ENCODE measurements around the gene PARD6G. TPM values are rescaled to one million over a fixed set of nuclear protein-coding genes. Genes with fewer than 3 reads are reported as not detected.

Gene PARD6G
- total and polyA plus RNA-seq, 2 experiments from 2014 or later = 8.0 to 8.7 TPM

GRCh38 chr18:80145196-80145804 lies 102.0 kb downstream of the PARD6G start:
- DNase-seq (ENCODE audit: low read depth in 1 of 2, low spot score in 1 of 2) = peak in 1 of 2 donors; percentile 39
- Histone ChIP-seq H3K4me1 (ENCODE audit: low read depth) (no peaks in the 10 kb centered on the region), H3K4me3 (no peak overlapping the region), H3K27me3 (no peaks in the 10 kb centered on the region), H3K27ac (no peak overlapping the region), H3K36me3 (no peaks in the 10 kb centered on the region), H3K9me3 (ENCODE audit: low read depth) (no peaks in the 10 kb centered on the region)
- TF ChIP-seq, protein P1, sequence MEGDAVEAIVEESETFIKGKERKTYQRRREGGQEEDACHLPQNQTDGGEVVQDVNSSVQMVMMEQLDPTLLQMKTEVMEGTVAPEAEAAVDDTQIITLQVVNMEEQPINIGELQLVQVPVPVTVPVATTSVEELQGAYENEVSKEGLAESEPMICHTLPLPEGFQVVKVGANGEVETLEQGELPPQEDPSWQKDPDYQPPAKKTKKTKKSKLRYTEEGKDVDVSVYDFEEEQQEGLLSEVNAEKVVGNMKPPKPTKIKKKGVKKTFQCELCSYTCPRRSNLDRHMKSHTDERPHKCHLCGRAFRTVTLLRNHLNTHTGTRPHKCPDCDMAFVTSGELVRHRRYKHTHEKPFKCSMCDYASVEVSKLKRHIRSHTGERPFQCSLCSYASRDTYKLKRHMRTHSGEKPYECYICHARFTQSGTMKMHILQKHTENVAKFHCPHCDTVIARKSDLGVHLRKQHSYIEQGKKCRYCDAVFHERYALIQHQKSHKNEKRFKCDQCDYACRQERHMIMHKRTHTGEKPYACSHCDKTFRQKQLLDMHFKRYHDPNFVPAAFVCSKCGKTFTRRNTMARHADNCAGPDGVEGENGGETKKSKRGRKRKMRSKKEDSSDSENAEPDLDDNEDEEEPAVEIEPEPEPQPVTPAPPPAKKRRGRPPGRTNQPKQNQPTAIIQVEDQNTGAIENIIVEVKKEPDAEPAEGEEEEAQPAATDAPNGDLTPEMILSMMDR (IDR thresholded peaks at IDR 0.05; ENCODE audit: low read depth, low read length) = no peak

DNA sequence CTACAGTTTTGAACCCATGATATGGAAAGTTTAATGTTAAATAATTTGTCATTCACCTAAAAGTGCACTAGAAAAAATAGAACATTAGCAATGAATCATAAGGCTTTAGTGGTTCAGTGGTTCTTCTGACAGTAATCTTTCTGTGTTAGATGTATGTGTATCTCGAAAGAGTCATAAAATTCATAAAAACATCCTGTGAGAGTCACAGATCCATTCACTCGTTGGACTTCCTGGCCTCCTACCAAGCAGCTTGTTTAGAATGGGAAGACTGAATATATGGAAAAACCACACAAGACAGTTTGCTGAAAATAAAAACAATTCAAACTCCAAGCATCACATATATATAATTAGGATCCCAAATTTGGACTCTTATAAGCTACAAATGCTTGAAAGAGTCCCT lies 103.4 kb downstream of the PARD6G start:
- H3K4me1 ChIP-seq (ENCODE audit: low read depth) = no peaks in the 10 kb centered on the region
- no peak overlapping the region for H3K4me3 ChIP-seq
- H3K36me3 ChIP-seq = peaks cover 6% of the 10 kb centered on the region
- peak in 1 of 2 donors; percentile 28 for DNase-seq (ENCODE audit: low read depth in 1 of 2, low spot score in 1 of 2)
- H3K9me3 ChIP-seq (ENCODE audit: low read depth) = no peaks in the 10 kb centered on the region
- H3K27me3 ChIP-seq = no peaks in the 10 kb centered on the region
- TF ChIP-seq, protein P1 (IDR thresholded peaks at IDR 0.05; ENCODE audit: low read depth, low read length) = no peak
- H3K27ac ChIP-seq = no peak overlapping the region

GRCh38 chr18:80140455-80140985 lies 106.8 kb downstream of the PARD6G start:
- TF ChIP-seq, protein P1 (IDR thresholded peaks at IDR 0.05; ENCODE audit: low read depth, low read length) = no peak
- Histone ChIP-seq H3K27me3 (no peaks in the 10 kb centered on the region), H3K4me1 (ENCODE audit: low read depth) (no peaks in the 10 kb centered on the region), H3K4me3 (no peak overlapping the region), H3K27ac (no peak overlapping the region), H3K9me3 (ENCODE audit: low read depth) (no peaks in the 10 kb centered on the region), H3K36me3 (peaks cover 29% of the 10 kb centered on the region)
- no peak for DNase-seq (ENCODE audit: low read depth in 1 of 2, low spot score in 1 of 2)

- Histone ChIP-seq H3K27me3 (no peaks in the 10 kb centered on the region), H3K27ac (no peak overlapping the region), H3K4me1 (ENCODE audit: low read depth) (no peaks in the 10 kb centered on the region), H3K4me3 (no peak overlapping the region), H3K36me3 (peaks cover 45% of the 10 kb centered on the region), H3K9me3 (ENCODE audit: low read depth) (no peaks in the 10 kb centered on the region)
- no peak for DNase-seq (ENCODE audit: low read depth in 1 of 2, low spot score in 1 of 2)
- TF ChIP-seq, protein P1 (IDR thresholded peaks at IDR 0.05; ENCODE audit: low read depth, low read length) = no peak
These were observed 109.3 kb downstream of the PARD6G start for GRCh38 chr18:80137976-80138375.

DNA sequence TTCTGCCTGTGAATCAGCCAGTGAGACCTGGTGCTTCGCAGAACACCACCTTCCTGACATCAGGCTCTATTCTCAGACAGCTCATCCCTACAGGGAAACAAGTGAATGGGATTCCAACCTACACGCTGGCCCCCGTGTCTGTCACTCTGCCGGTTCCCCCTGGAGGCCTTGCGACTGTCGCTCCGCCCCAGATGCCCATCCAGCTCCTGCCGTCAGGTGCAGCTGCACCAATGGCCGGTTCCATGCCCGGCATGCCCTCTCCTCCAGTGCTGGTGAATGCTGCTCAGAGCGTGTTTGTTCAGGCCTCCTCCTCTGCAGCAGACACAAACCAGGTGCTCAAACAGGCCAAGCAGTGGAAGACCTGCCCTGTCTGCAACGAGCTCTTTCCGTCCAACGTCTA lies 110.2 kb downstream of the PARD6G start:
- DNase-seq (ENCODE audit: low read depth in 1 of 2, low spot score in 1 of 2) = no peak
- TF ChIP-seq, protein P1 (IDR thresholded peaks at IDR 0.05; ENCODE audit: low read depth, low read length) = no peak
- Histone ChIP-seq H3K27ac (no peak overlapping the region), H3K4me1 (ENCODE audit: low read depth) (no peaks in the 10 kb centered on the region), H3K9me3 (ENCODE audit: low read depth) (no peaks in the 10 kb centered on the region), H3K36me3 (peaks cover 45% of the 10 kb centered on the region), H3K27me3 (no peaks in the 10 kb centered on the region), H3K4me3 (no peak overlapping the region)

Data from cardiac muscle cell (in vitro differentiated cells and primary cell).